Liver (tissue), 9 donors: ENCODE measurements around the gene CES4A. TPM values are rescaled to one million over a fixed set of nuclear protein-coding genes. Genes with fewer than 3 reads are reported as not detected.

ENCODE experiments used
- DNase-seq: peaks from one replicate; pipeline ENCODE4 v3.0.0-alpha.2; 2017; ENCODE audit warnings: low spot score
- H3K27ac ChIP-seq, 2 donors: one replicate each; pipeline ENCODE4 v1.7.0; 2013; ENCODE audit warnings: inconsistent platforms in 2 of 2, low read length in 2 of 2, control low read depth in 1 of 2, low read depth in 1 of 2, mild to moderate bottlenecking in 1 of 2
- H3K27me3 ChIP-seq, 4 donors: one replicate each; pipeline versions ENCODE4 v1.6.1 to v1.7.0; 2013; ENCODE audit warnings: low read length in 3 of 4, inconsistent platforms in 1 of 4, mild to moderate bottlenecking in 1 of 4, moderate library complexity in 1 of 4; ENCODE audit not compliant: control insufficient read depth in 4 of 4, insufficient read depth in 4 of 4
- H3K36me3 ChIP-seq, 4 donors: one replicate each; pipeline versions ENCODE4 v1.6.1 to v1.7.0; 2013; ENCODE audit warnings: low read length in 3 of 4, mild to moderate bottlenecking in 3 of 4, low read depth in 1 of 4, moderate library complexity in 1 of 4; ENCODE audit not compliant: control insufficient read depth in 4 of 4, insufficient read depth in 3 of 4
- H3K4me1 ChIP-seq, 4 donors: one replicate each; pipeline versions ENCODE4 v1.6.1 to v1.7.0; 2013; ENCODE audit warnings: low read length in 3 of 4, mild to moderate bottlenecking in 3 of 4, moderate library complexity in 1 of 4; ENCODE audit not compliant: control insufficient read depth in 4 of 4, insufficient read depth in 4 of 4
- H3K4me3 ChIP-seq, 3 donors: one replicate each; pipeline versions ENCODE4 v1.6.1 to v1.7.0; 2013; ENCODE audit warnings: low read length in 3 of 3, control low read depth in 1 of 3, low read depth in 1 of 3, mild to moderate bottlenecking in 1 of 3
- H3K9ac ChIP-seq, 2 donors: one replicate each; pipeline ENCODE4 v1.7.0; 2013; ENCODE audit warnings: low read length in 2 of 2, mild to moderate bottlenecking in 2 of 2, moderate library complexity in 2 of 2, control low read depth in 1 of 2, low read depth in 1 of 2
- H3K9me3 ChIP-seq, 4 donors: one replicate each; pipeline versions ENCODE4 v1.6.1 to v1.7.0; 2013; ENCODE audit warnings: low read length in 3 of 4; ENCODE audit not compliant: control insufficient read depth in 4 of 4
- EGR1 ChIP-seq, 2 donors: IDR thresholded peaks; 2 replicates each; pipeline ENCODE4 v1.6.1; 2016 to 2018; ENCODE audit warnings: antibody characterized with exemption in 2 of 2, low read depth in 2 of 2
- FOXA1 ChIP-seq: IDR thresholded peaks from 2 replicates; pipeline ENCODE4 v1.6.1; 2016; ENCODE audit warnings: antibody characterized with exemption
- FOXA2 ChIP-seq: IDR thresholded peaks from 2 replicates; pipeline ENCODE4 v1.6.1; 2016; ENCODE audit warnings: antibody characterized with exemption
- HNF4A ChIP-seq, 2 donors: conservative IDR thresholded peaks; 2 replicates each; pipeline ENCODE4 v1.6.1; 2016; ENCODE audit warnings: antibody characterized with exemption in 2 of 2, mild to moderate bottlenecking in 2 of 2
- JUND ChIP-seq, 2 donors: IDR thresholded peaks; 2 replicates each; pipeline ENCODE4 v1.6.1; 2016; ENCODE audit warnings: antibody characterized with exemption in 2 of 2
- NR2F2 ChIP-seq: IDR thresholded peaks from 2 replicates; pipeline ENCODE4 v1.6.1; 2016; ENCODE audit warnings: antibody characterized with exemption
- RAD21 ChIP-seq, 2 donors: IDR thresholded peaks; 2 replicates each; pipeline ENCODE4 v1.6.1; 2016; ENCODE audit warnings: antibody characterized with exemption in 2 of 2, mild to moderate bottlenecking in 2 of 2
- RXRA ChIP-seq, 2 donors: IDR thresholded peaks; 2 replicates each; pipeline ENCODE4 v1.6.1; 2017 to 2018; ENCODE audit warnings: antibody characterized with exemption in 2 of 2, mild to moderate bottlenecking in 1 of 2
- SP1 ChIP-seq: IDR thresholded peaks from 2 replicates; pipeline ENCODE4 v1.6.1; 2018; ENCODE audit warnings: antibody characterized with exemption, mild to moderate bottlenecking
- TAF1 ChIP-seq: conservative IDR thresholded peaks from 2 replicates; pipeline ENCODE4 v1.6.1; 2016; ENCODE audit warnings: antibody characterized with exemption, mild to moderate bottlenecking
- YY1 ChIP-seq: IDR thresholded peaks from 2 replicates; pipeline ENCODE4 v1.6.1; 2016; ENCODE audit warnings: antibody characterized with exemption, mild to moderate bottlenecking
- ZBTB33 ChIP-seq: IDR thresholded peaks from 2 replicates; pipeline ENCODE4 v1.6.1; 2016; ENCODE audit warnings: antibody characterized with exemption
- WGBS: extraction: QIAGEN DNeasy Blood & Tissue Kit; methylation state at CpG from one replicate; pipeline ENCODE4 v1.1.7; 2013; 5-methylcytosine and 5-hydroxymethylcytosine counted together
- polyA plus RNA-seq, 2 donors: library from polyadenylated mRNA; stranded (reverse) in 1 of 2; unstranded in 1 of 2; fragments of 200-250 nt in 1 of 2; fragments of >200 nt in 1 of 2; fragmentation: Nextera tagmentation in 1 of 2; extraction: Ambion mirVana in 1 of 2; gene quantifications; one replicate each; pipeline versions ENCODE4 v1.2.1 to v1.2.3, GENCODE V29; 2013 to 2015
- total RNA-seq, 2 donors: library from RNA; depleted of rRNA; stranded (reverse); fragments of >200 nt; gene quantifications; one replicate each; pipeline ENCODE4 v1.2.3, GENCODE V29; 2014
- TF ChIP-seq, protein P1 (sequence below): IDR thresholded peaks from 2 replicates; pipeline ENCODE4 v1.6.1; 2016; ENCODE audit warnings: antibody characterized with exemption
- TF ChIP-seq, protein P2 (sequence below): IDR thresholded peaks from 2 replicates; pipeline ENCODE4 v1.6.1; 2016; ENCODE audit warnings: antibody characterized with exemption
- TF ChIP-seq, protein P3 (sequence below): fragments of 150-350 bp; IDR thresholded peaks from 2 replicates; pipeline ENCODE4 v1.5.1; 2017; ENCODE audit warnings: improper control_type of control experiment, low read depth, low read length; ENCODE audit not compliant: missing input control
- donor health status: healthy.
- donor health status: healthy.
- donor health status: healthy.
- donor health status: healthy.
- donor health status: healthy.

Gene CES4A
- total and polyA plus RNA-seq, 4 donors, result 1.6 to 20.5 (median 11.3) TPM

DNA sequence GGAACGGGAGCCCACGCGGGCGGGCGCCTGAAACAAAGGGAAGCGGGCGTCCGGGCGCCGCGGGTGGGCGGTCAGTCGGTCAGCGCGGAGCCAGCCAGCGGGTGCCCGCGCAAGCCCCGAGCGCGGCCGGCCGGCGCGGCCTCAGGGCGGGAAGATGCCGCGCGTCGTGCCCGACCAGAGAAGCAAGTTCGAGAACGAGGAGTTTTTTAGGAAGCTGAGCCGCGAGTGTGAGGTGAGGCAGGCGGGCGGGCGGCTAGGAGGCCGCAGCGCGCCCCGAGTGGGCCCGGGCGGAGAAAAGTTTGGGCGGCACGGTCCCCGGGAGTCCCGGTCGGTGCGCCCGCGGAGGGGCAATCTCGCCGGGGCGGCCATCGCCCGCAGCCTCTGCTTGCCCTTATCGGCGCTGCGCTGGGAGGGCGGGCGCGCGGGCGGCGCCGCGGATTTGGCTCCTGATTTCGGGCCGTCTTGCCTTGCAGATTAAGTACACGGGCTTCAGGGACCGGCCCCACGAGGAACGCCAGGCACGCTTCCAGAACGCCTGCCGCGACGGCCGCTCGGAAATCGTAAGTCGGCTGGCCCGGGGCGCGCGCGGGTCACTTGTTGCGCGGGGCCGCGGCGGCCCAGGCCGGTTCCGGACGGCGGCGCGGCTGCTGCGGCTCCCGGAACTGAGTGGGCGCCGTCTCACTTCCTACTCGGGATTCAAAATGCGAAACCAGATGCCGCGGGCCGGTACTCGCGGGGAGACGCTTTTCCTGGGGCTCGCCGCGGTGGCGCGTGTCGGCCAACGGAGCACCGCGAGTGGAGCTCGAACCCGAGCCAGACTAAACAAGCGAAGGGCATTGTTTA, 41.1 kb downstream of the CES4A start:
- Histone ChIP-seq H3K27ac (peak overlapping the region; percentile 96 to 97), H3K27me3 (no peaks in the 10 kb centered on the region), H3K9me3 (no peaks in the 10 kb centered on the region), H3K4me3 (peak overlapping the region; percentile 66 to 97 (median 91)), H3K9ac (peak overlapping the region; percentile 78 to 80), H3K4me1 (peaks cover 8 to 13% (median 10%) of the 10 kb centered on the region in 4 donors), H3K36me3 (no peaks in the 10 kb centered on the region)
- TF ChIP-seq TAF1, result no peak
- TF ChIP-seq, protein P1, sequence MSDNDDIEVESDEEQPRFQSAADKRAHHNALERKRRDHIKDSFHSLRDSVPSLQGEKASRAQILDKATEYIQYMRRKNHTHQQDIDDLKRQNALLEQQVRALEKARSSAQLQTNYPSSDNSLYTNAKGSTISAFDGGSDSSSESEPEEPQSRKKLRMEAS, result no peak
- TF ChIP-seq EGR1 (IDR thresholded peaks at IDR 0.05; ENCODE audit: low read depth in 2 of 2), result no peak
- TF ChIP-seq FOXA1, result no peak
- no peak for TF ChIP-seq YY1
- TF ChIP-seq ZBTB33, result no peak
- TF ChIP-seq, protein P2, sequence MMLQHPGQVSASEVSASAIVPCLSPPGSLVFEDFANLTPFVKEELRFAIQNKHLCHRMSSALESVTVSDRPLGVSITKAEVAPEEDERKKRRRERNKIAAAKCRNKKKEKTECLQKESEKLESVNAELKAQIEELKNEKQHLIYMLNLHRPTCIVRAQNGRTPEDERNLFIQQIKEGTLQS, result no peak
- DNase-seq, result peak; percentile 59
- under 1% methylated on average over 123 of the region's 123 CpGs for WGBS

GRCh38 chr16:67030221-67030962, 42.0 kb downstream of the CES4A start:
- no peaks in the 10 kb centered on the region for H3K36me3 ChIP-seq
- no peaks in the 10 kb centered on the region for H3K9me3 ChIP-seq
- peak overlapping the region; percentile 66 to 97 (median 91) for H3K4me3 ChIP-seq
- TF ChIP-seq, protein P1, result no peak
- no peak for TF ChIP-seq RXRA (IDR thresholded peaks at IDR 0.05)
- TF ChIP-seq FOXA2, result no peak
- TF ChIP-seq HNF4A (conservative IDR thresholded peaks at IDR 0.05), result no peak
- TF ChIP-seq RAD21 (IDR thresholded peaks at IDR 0.05), result no peak
- TF ChIP-seq NR2F2, result no peak
- H3K27me3 ChIP-seq, result no peaks in the 10 kb centered on the region
- DNase-seq, result no peak
- WGBS, result 52% methylated on average over 18 of the region's 18 CpGs
- peak overlapping the region; percentile 71 to 80 for H3K9ac ChIP-seq
- peak overlapping the region; percentile 96 to 97 for H3K27ac ChIP-seq
- peaks cover 8 to 18% (median 10%) of the 10 kb centered on the region in 4 donors for H3K4me1 ChIP-seq

- WGBS, result 70% methylated on average over 4 of the region's 4 CpGs
- Histone ChIP-seq H3K9ac (no peak overlapping the region), H3K36me3 (no peaks in the 10 kb centered on the region), H3K27ac (no peak overlapping the region), H3K4me3 (no peak overlapping the region), H3K4me1 (peaks cover 8 to 21% (median 14%) of the 10 kb centered on the region in 4 donors), H3K27me3 (no peaks in the 10 kb centered on the region), H3K9me3 (no peaks in the 10 kb centered on the region)
- DNase-seq, result no peak
- TF ChIP-seq, protein P3, sequence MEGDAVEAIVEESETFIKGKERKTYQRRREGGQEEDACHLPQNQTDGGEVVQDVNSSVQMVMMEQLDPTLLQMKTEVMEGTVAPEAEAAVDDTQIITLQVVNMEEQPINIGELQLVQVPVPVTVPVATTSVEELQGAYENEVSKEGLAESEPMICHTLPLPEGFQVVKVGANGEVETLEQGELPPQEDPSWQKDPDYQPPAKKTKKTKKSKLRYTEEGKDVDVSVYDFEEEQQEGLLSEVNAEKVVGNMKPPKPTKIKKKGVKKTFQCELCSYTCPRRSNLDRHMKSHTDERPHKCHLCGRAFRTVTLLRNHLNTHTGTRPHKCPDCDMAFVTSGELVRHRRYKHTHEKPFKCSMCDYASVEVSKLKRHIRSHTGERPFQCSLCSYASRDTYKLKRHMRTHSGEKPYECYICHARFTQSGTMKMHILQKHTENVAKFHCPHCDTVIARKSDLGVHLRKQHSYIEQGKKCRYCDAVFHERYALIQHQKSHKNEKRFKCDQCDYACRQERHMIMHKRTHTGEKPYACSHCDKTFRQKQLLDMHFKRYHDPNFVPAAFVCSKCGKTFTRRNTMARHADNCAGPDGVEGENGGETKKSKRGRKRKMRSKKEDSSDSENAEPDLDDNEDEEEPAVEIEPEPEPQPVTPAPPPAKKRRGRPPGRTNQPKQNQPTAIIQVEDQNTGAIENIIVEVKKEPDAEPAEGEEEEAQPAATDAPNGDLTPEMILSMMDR, result no peak
- TF ChIP-seq, protein P1, result no peak
- TF ChIP-seq SP1, result no peak
- TF ChIP-seq ZBTB33, result no peak
- no peak for TF ChIP-seq RAD21 (IDR thresholded peaks at IDR 0.05)
- no peak for TF ChIP-seq JUND (IDR thresholded peaks at IDR 0.05)
- TF ChIP-seq RXRA (IDR thresholded peaks at IDR 0.05), result no peak
These were observed 46.1 kb downstream of the CES4A start for GRCh38 chr16:67034487-67034886.
